ENCODE measurements around the gene DPH6.
"Not testable (repeated sequence)": the region's sequence is repeated elsewhere in the genome, so short reads cannot be mapped to it uniquely, and the experiment has no call there.

Gene DPH6, protein sequence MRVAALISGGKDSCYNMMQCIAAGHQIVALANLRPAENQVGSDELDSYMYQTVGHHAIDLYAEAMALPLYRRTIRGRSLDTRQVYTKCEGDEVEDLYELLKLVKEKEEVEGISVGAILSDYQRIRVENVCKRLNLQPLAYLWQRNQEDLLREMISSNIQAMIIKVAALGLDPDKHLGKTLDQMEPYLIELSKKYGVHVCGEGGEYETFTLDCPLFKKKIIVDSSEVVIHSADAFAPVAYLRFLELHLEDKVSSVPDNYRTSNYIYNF

DNA sequence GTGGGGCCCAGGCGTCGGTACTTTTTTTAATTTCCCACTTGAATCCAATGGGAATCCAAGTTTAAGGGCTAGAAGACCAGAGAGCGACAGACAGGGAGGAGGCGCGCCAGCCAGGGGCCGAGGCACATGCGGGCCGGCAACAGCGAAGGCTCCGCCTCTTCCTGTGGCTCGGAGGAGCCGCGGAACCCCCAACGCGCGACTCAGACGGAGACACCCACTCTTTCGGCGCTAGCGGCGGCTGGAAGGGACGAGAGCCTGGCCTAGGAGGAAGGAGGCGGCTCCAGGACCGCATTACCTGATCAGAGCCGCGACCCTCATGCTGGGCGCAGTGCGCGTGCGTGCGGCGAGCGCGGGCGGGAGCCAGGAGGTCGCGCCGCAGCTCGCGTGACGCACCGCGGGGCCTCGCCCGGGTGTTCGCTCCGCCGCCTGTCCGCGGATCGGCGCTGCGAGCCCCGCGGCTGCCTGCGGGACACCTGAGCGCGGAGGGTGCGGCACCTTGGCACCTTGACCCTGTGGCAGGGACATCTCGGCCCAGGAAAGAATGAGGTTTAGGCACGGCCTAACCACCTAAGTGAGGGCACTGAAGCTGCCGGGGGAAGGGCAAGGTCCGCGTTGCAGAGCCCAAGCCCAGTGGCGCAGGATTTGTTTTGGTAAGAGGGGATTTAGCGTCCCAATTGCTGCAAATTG is at the start of gene DPH6:
TSS of gene DPH6 (minus strand) at position 342 of the 687 bp plus-strand sequence. CDS start at position 318, 24 bp downstream.
- peak; percentile 72 to 82 for DNase-seq

DNA sequence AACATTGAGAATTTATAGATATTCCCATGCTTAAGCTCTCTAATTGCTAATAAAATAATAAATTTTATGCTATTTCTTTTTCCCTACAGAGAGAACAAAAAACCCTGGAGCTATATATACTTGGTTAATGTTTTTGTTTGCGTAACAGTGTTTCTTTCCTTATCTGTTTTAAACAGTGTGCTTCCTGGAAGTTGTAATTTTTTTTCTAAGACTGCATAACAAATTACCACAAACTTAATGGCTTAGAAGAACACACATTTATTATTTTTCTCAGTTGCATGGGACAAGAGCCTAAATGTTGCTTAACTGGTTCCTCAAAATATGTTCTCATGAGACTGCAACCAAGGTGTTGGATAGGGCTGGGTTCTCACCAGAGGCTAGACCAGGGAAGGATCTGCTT is 49.7 kb upstream of the DPH6 start:
- no peak for DNase-seq

DNA sequence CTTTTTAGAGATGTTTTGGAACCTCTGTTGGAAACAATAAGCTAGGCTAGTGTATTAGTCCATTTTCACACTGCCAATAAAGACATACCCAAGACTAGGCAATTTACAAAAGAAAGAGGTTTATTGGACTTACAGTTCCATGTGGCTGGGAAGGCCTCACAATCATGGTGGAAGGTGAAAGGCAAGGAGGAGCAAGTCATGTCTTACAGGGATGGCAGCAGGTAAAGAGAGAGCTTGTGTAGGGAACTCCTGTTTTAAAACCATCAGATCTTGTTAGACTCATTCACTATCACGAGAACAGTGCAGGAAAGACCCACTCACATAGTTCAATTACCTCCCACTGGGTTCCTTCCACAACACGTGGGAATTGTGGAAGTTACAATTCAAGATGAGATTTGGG is 46.0 kb upstream of the DPH6 start:
- not testable (repeated sequence) for DNase-seq

DNA sequence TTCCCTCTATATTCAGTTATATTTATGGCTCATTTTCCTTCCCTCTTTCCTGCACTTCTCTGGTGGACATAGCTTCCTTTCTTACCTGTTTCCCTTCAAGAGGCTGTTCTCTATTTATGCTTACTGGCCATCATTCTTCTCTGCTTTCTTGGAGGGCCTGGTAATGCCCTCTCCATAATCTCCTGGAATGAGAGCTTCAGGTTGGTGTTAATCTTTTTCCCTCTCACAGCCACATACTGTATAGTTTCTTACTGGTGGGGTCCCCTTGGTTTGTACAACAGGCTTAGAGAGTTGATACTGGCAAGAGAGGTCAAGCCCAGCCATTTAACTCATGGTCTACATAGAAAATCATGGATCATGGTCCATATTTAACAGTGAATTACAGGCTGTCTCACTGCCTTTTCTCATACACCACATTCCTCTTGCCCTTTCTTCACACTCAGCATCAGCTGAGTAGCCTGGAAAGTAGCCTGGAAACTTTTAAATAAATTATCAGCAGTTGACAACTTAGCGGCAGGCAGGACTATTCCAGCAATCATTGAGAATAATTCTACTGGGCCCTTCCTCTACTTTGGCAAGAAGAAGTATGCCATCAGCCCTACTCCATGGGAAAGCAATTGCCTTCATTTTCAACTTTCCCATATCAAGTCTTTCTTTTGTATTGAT is 38.0 kb upstream of the DPH6 start:
- no peak for DNase-seq

DNA sequence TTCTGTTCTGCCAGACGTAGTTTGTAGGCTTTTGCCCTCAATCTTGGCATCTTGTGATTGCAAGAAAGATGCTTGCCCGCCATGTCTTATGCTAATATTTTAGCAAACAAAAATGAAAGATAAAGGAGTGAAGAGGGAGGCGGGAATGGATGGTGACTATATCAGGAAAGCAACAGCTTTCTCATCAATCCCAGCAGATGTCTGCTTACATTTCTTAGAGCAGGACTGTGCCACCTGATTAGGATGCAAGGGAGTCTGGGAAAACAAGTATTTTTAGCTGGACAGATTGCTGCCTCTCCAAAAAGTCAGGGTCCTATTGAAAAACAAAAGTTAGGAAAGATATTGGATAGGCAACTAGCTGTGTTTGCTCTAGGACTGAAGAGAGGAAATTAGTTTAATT is 34.6 kb upstream of the DPH6 start:
- no peak for DNase-seq

DNA sequence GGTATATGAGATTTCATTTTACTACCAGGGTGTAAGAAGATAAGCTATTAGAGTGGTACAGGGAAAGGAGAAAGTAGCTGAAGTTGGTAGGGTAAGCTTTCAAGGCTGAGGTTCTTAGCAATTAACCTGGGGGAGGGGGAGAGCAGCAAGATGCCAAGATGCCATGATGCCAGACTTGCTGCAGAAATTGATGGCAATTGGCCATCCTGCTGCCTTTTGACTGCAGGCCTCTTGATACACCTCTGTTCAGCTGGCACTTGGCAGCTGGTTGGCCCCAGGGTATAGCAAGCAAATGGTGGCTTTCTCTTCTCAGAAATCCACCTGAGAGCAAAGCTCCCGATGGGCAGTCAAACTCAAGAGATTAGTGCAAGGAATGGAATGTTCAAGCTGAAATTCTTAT is 21.4 kb upstream of the DPH6 start:
- DNase-seq = no peak

DNA sequence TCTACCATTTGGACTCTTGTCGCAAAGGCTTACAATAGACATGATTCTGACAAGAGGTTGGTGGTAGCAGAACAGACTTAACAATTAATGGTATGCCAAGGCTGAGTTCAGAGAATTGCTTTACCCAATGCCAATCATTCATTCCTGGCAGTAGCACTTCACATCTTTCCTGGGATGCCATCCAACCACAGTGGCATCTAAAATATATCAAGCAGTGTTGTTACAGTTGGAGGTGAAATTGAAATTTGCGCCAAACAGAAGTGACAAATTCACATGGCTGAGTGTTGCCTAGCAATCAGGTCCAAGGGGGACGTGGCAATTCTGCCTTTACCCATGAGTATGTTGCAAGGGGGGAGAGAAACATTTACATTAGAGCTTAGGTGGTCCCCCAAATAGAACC is 21.0 kb upstream of the DPH6 start:
- DNase-seq = no peak

DNA sequence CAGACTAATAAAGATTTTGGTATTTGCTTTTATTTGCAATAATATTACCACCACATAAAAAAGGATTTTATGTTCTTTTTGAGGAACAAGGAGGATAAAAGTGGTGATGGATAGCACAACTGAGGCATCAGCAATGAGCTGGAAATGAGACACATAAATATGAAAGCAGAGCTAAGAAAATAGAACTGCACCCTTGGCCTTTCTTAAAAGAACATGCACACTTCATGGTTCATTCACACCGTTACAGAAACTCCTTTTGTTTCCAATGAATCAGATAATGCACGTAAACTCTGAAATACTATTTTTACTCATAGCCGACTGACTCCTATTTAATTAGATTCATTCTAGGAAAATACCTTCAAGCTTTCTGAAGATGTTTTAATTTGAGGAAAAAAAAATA is 19.9 kb upstream of the DPH6 start:
- DNase-seq = no peak

DNA sequence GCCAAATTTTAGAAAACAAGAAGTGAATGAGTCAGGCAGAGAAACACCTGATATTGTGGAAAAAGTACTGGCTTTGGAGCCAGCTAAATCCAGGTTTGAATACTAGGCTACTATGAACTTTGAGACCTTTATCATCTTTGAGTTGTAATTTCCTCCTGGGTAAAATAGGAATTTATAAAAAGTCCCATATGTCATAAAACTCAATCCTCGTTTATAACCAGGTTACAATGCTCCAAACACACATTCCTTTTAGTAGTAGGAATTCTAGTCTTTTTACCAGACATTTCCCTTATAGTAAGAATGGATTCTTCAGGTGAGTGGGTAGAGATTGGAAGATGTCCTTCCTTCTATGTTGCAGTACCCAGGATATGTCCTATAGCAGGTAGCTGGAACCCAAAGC is 16.7 kb upstream of the DPH6 start:
- no peak for DNase-seq

DNA sequence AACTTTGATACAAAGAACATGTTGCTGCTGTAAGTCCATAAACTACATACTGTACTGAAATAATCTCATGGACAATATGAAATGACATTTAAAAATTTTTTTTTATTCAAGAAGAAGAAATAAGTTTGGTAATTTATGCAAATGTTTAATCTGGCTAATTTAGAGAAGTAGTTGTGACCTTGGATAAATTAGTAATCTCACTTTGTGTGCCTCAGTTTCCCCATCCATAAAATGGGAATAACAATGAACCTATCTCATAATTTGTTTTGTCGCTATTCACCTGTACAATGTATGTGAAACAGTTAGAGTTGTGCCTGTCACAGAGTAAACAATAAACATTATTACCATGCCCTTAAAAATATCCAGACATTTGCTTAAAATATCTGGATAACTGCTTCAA is 15.3 kb upstream of the DPH6 start:
- no peak for DNase-seq

DNA sequence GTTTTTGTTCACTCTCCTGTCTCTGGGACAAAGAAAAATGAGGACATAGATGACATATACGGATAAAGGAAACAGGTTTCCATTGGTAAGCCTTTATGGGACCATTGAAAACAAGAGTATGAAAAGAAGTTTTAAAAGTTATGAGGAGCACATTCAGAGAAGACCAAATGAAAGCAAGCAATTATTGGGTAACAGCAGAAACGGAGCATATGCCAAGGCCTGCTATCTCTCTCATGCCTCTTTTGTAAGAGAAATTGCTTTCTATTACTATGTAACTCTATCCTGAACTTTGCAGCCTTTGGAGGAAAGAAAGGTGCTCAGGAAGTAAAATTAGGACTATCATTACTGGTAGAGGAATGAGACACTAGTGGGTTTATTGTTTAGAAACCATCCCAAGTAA is 14.9 kb upstream of the DPH6 start:
- DNase-seq = no peak

DNA sequence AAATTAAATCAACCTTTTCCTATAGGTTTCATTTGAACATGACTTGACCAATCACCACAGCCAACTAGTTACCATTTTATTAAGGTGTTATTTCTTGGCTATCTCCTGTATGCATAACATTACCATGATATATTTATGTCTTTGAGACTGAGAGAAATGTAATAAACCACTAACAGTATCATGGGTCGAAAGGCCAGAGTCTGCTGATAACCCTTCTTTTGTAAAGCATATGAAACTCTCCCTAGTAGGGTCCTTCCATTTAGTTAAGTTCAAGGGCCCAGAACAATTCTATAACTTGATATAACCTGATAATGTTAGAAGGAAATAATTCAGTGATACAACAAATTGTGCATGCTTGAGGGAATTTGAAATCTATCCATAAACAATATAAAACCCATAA is 14.3 kb upstream of the DPH6 start:
- DNase-seq = no peak

DNA sequence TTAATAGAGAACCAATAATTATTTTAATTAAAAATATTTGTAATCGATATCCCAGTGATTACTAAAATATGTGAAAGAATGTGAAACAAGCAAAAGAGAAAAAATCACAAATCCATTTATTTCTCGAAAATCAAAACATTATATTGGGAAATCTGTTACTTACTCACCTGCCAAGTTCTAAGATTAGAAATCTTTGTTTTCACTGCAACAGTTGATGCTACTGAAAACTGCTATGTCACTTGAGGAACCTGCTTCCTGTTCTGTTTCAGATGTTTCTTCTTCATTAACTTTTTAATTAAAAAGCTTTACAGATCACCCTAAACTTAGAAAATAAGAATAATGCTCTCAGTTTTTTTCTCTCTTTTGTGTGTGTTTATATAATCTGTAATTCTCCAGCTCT is 13.7 kb upstream of the DPH6 start:
- no peak for DNase-seq

DNA sequence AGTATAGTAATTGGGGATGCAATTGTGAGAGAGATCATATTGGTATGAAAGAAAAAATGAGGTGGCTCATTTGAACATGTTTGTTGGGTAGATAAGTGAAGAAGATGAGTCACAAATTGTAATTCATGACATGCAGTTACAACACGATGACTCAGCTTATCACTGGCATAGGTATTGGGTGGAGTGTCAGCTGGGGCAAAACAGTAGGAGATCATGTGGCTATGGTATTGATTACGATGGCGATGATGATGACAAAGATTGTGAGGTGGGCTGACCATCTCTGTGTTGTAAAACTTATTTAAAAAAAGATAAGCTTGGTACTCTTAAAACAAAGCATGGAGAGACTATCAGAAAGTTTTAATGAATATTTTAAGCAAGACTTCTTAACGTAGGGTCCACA is 11.6 kb upstream of the DPH6 start:
- DNase-seq = no peak

DNA sequence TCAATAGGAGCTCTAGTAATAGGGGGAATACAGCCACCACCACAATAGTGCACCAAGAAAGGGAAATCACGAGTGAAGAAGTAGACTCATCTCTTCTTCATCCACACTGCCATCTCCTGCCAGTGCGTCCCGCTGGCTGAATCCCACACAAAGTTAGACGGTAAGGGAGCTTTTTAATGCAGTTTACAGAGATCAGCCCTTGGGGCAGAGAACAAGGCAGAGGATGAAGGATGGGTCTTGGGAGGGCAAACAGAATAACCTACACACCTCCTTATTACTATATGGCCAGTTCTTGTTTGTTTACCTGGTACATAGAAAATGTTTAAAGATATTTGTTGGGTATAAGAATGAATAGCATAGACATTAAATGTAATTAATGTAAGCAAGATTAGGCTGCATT is 11.0 kb upstream of the DPH6 start:
- DNase-seq = no peak

DNA sequence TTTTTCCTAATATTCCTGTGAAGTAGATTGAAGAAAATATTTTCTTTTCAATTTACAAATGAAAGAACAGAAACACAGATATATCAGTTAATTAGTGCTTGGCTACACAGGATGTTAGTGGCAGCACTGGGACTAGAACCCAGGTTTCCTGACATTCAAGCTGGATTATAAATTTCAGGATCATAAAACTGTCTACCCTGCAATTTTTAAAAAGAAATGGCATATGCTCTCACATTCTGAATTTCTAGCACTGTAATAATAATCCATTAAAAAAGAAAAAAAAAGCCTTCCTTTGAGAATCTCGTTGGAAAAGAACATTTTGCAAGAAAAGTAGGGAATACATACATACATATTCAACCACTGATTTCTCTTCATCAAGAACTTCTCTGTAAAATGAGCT is 9.3 kb upstream of the DPH6 start:
- DNase-seq = no peak

DNA sequence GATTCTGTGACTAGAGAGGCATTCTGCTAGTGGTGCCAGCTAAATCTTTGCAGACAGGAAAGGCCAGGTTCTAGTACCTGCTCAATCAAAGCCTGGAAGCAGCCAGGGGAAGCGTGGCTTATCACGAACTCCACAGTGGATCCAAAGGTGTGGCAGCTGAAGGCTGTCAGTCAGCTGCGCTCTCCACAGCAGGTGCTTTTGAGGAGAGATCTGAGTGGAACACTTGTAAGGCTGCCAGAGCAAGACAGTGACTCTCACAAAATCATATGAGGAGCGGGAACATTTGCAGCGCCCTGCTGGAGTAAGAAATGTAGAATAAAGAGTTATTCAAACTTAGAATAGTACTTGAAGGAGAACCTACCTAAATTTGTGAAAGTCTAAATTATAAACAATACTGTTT is 5.0 kb upstream of the DPH6 start:
- DNase-seq = no peak

DNA sequence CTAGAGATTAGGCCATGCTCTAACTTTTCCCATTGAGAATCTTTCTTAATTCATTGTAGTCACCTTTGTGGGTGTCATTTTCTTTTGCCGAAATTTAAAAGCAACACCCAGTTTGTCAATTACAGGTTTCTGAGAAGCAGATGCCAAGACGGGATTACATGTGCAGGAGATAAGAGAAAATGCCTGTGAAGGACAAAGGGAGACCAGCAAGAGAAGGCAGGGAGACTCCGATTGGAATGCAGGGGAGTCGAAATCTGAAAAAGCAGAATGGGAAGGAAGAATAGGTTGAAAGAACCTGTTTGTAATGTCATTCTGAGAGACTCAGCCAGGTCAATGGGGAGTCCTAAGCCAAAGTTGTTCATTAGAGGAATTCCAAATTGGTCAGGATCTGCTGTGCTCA is 3.6 kb upstream of the DPH6 start:
- no peak for DNase-seq

DNA sequence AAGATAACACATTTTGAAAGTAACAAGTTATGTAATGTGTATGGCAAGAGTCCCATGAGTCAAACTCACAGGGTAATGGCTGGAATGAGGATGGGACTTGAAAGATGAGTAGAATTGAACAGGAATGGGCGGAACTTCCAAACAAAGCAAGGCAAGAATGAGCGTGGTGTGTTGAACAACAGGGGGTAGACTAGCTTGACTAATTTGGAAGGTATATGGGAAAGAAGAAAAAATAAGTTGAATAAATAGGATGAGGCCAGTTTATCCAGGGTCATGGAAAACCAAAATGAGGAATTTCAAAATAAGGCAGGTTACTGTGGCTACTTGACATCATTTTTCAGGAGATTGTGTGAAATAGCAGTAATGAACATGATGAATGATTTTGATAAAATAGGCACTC is 2.5 kb upstream of the DPH6 start:
- DNase-seq = no peak

DNA sequence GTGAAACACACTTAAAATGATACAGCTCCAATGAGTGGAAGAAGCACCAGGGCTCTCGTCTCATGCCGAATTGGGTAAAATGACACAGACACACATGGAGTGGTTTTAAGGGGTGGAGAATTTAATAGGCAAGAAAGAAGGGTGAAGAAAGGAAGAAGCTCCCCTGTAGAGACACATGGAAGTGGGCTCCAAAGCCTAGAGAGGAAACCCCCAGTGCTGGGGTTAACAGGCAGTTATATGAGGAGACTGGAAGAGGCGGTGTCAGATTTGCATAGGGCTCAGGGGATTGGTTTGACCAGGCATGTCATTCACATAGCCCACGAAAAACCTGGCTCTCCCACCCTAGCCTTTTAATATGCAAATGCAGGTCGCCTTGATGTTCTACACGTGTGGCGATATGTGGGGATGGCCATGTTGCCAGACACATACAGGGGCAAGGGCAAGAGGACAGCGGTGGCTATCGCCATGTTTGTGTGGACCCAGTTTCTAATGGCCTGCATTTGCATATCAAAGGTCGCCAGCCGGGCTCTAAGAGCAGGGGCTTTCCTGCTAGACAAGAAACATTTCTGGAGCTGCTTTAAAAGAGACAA is 1.9 kb upstream of the DPH6 start:
- DNase-seq = no peak

DNA sequence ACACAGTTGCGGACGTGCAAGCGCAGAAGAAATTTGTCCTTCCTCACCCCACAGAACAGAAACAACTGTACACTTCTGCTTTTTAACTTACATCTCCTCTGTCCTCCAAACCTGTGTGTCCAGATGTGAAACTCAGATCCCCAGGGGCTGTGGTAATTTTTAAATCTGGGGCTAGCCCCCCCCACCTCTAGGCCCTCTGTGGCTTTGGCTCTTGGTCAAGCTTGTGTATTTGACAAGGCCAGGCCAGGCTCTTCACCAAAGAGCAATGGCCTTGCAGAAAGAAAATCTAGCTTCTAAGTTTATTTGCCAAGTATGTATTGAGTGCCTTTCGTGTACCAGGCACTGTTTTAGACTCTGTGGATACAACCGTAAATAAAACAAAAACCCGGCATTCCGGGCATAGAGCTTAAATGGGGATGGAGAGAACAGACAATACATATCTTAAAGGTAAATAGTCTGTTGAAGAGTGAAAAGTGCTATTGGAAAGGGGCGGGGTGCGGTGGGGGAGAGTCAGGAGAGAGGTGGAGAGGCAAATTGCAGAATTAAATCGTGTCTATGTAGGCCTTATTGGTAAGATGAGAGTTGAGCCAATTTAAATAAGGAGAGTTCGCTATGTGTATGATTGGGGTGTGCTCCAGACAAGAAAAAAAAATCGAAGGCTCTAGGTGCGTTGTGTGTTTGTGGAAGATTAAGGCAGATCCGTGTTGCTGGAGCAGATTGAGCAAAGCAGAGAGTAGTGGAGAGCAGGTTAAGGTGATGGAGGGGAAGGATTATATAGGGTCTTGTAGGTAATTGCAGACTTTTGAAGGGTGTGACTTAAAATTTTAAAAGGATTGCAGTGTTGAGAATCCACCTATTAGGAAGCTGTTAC is 781 bp upstream of the DPH6 start:
- DNase-seq = no peak

DNA sequence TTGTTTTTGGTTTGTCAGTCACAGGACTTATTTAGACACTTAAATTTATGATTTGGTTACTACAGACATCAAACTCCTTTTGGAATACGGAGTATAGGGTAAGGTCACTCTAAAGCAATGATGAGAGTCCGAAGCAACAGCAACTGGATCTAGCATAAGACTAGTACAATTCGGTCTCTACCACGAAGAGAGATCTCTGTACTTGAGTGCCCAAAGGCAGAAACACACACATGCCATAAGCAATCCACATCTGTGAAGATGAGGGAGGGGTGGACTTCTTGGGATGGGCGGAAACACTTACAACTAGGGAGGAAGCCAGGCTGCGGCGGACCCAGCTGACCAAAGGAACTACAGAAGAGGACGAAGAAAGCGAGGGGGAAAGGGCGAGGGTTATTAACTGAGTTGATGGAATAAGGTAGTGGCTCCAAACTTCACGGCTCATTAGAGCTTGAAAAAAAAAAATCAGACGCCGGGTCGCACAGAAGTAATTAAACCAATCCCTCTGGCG is 595 bp downstream of the DPH6 start:
- peak; percentile 72 to 81 for DNase-seq

DNA sequence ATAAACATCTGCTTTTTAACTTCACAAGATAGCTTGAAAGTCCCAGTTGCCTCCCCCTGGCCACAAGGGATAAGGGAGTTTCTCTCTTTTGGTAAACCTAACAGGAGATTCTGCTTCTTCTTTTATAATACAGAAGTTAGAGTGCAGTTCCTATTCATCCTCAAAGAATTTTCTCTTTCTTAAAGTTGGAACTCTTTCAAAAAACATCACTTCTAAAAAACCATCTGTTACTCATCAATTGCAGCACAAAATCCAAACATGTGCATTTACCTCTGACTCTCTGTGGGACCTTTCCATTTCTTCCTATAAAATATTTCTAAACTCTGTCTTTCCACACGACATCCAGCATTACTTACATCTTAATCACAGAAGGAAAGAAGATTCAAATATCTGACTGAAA is 5.1 kb downstream of the DPH6 start:
- no peak for DNase-seq

All from NCI-H524 (cell line).